ENCODE results near the gene HAGHL.

GRCh38 chr16:756428-756827 lies 29.5 kb downstream of the HAGHL start:
- TF ChIP-seq CTCF (conservative IDR thresholded peaks at IDR 0.05 in 1 of 2, IDR thresholded peaks at IDR 0.05 in 1 of 2; ENCODE audit: low read depth in 1 of 2, low read length in 2 of 2) (no peak), EZH2 (IDR thresholded peaks at IDR 0.05; ENCODE audit: low read length, missing control alignments) (no peak)

Measured in fibroblast of lung (primary cell).